ENCODE data around the gene GSG1L. TPM values are rescaled to one million over a fixed set of nuclear protein-coding genes. Genes with fewer than 3 reads are reported as not detected.

GSG1L gene
- total RNA-seq, 1 donor = under 0.01 TPM

- no peaks in the 10 kb centered on the region for H3K4me1 ChIP-seq (ENCODE audit: insufficient read depth, low read length)
- H3K4me3 ChIP-seq (ENCODE audit: low read length) = no peak overlapping the region
- no peaks in the 10 kb centered on the region for H3K9me3 ChIP-seq (ENCODE audit: low read depth, low read length)
- H3K27me3 ChIP-seq (ENCODE audit: insufficient read depth, low read length) = peaks cover 7% of the 10 kb centered on the region
These were observed 143.1 kb downstream of the GSG1L start for GRCh38 chr16:27920391-27920891.

GRCh38 chr16:27918755-27919154, 144.8 kb downstream of the GSG1L start:
- no peaks in the 10 kb centered on the region for H3K9me3 ChIP-seq (ENCODE audit: low read depth, low read length)
- peaks cover 7% of the 10 kb centered on the region for H3K27me3 ChIP-seq (ENCODE audit: insufficient read depth, low read length)
- no peak overlapping the region for H3K4me3 ChIP-seq (ENCODE audit: low read length)
- H3K4me1 ChIP-seq (ENCODE audit: insufficient read depth, low read length) = no peaks in the 10 kb centered on the region

GRCh38 chr16:27917949-27918348, 145.6 kb downstream of the GSG1L start:
- no peaks in the 10 kb centered on the region for H3K4me1 ChIP-seq (ENCODE audit: insufficient read depth, low read length)
- no peaks in the 10 kb centered on the region for H3K9me3 ChIP-seq (ENCODE audit: low read depth, low read length)
- peaks cover 7% of the 10 kb centered on the region for H3K27me3 ChIP-seq (ENCODE audit: insufficient read depth, low read length)
- H3K4me3 ChIP-seq (ENCODE audit: low read length) = no peak overlapping the region

DNA sequence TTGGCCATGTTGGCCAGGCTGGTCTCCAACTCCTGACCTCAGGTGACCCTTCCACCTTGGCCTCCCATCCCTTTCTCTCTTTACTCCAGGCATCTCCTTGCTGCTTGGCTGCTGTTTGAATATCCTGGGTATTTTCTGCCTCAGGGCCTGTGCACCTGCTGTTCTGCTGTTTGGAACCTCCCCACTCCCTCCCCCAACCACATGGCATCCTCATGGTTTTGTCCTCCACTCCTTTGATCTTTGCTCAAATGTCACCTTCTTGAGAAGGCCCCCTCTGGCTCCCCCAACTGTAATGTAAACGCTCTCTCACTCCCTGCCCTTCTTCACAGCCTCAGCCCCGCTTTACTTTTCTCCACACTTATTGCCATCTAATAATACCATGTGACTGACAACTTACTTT, 152.0 kb downstream of the GSG1L start:
- no peaks in the 10 kb centered on the region for H3K9me3 ChIP-seq (ENCODE audit: low read depth, low read length)
- no peak overlapping the region for H3K4me3 ChIP-seq (ENCODE audit: low read length)
- no peaks in the 10 kb centered on the region for H3K4me1 ChIP-seq (ENCODE audit: insufficient read depth, low read length)
- no peaks in the 10 kb centered on the region for H3K27me3 ChIP-seq (ENCODE audit: insufficient read depth, low read length)

DNA sequence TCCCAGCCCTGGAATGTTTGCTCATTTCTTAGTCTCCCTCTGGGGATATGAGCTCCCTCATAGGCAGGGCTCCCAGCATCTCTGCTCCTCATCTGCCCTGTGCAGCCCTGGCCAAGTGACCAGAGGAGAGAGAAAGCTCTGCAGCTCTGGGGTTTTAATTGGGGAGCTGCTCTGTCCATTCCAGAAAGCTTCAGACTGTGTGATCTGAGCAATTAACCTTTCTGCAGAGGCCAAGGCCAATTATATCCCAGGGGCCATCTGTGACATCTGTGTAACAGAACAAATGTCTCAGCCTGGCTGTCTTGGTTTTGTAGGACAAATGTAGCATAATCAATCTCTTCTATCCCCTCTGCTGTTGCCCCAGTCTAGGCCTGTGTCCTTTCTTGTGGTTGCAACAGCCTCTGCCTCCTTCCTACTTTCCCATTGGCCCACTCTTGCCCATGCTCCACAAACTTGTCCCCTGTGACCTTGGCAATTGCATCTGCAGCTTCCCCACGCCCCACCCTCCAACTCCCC, 156.0 kb downstream of the GSG1L start:
- Histone ChIP-seq H3K27me3 (ENCODE audit: insufficient read depth, low read length) (no peaks in the 10 kb centered on the region), H3K4me1 (ENCODE audit: insufficient read depth, low read length) (no peaks in the 10 kb centered on the region), H3K4me3 (ENCODE audit: low read length) (no peak overlapping the region), H3K9me3 (ENCODE audit: low read depth, low read length) (no peaks in the 10 kb centered on the region)

- Histone ChIP-seq H3K4me3 (ENCODE audit: low read length) (no peak overlapping the region), H3K27me3 (ENCODE audit: insufficient read depth, low read length) (no peaks in the 10 kb centered on the region), H3K9me3 (ENCODE audit: low read depth, low read length) (no peaks in the 10 kb centered on the region), H3K4me1 (ENCODE audit: insufficient read depth, low read length) (no peaks in the 10 kb centered on the region)
These were observed 156.6 kb downstream of the GSG1L start for GRCh38 chr16:27906883-27907282.

- no peak overlapping the region for H3K4me3 ChIP-seq (ENCODE audit: low read length)
These were observed 160.4 kb downstream of the GSG1L start for GRCh38 chr16:27903046-27903655.

DNA sequence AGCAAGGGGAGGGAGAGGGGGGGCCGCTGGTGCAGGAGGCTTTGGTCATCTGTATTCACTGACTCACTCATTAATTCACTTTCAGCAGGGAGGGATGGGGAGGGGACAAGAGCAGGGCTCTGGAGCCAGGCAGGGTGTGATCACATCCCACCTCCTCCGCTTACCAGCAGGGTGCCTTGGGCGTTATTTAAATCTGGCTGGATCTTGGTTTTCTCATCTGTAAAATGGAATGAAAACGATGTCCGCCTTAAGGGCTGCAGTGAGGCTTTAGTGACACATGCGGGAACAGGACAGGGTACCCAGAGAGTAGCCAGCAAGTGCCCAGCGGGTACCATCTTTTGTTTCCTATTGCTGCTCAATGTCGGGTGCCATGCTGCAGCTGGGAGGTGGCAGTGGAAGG, 161.0 kb downstream of the GSG1L start:
- Histone ChIP-seq H3K4me3 (ENCODE audit: low read length) (no peak overlapping the region), H3K4me1 (ENCODE audit: insufficient read depth, low read length) (no peaks in the 10 kb centered on the region), H3K9me3 (ENCODE audit: low read depth, low read length) (no peaks in the 10 kb centered on the region), H3K27me3 (ENCODE audit: insufficient read depth, low read length) (no peaks in the 10 kb centered on the region)

More at GRCh38 chr16:27903046-27903655, 160.4 kb downstream of the GSG1L start:
- H3K4me1 ChIP-seq (ENCODE audit: insufficient read depth, low read length) = no peaks in the 10 kb centered on the region
- no peaks in the 10 kb centered on the region for H3K9me3 ChIP-seq (ENCODE audit: low read depth, low read length)
- H3K27me3 ChIP-seq (ENCODE audit: insufficient read depth, low read length) = no peaks in the 10 kb centered on the region

DNA sequence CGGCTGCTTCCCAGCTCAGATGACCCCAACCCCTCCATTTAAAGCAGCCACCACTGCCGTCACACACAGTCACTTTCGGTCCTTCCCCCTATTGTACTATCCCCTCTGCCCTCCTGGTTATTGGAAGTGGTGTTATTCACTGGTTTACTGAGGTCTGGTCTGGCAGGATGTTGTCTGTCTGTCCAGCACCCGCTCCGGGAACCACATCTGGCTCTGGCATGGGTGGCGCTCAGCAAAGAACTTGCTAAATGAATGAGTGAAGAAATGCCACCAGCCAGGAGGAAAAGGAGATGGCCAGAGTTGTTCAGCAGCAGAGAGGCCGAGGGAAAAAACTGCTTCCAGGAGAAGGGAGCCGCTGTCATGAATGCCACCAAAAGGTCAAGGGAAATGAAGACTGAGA, 161.6 kb downstream of the GSG1L start:
- no peaks in the 10 kb centered on the region for H3K27me3 ChIP-seq (ENCODE audit: insufficient read depth, low read length)
- no peak overlapping the region for H3K4me3 ChIP-seq (ENCODE audit: low read length)
- no peaks in the 10 kb centered on the region for H3K4me1 ChIP-seq (ENCODE audit: insufficient read depth, low read length)
- no peaks in the 10 kb centered on the region for H3K9me3 ChIP-seq (ENCODE audit: low read depth, low read length)

GRCh38 chr16:27899736-27900135, 163.8 kb downstream of the GSG1L start:
- Histone ChIP-seq H3K27me3 (ENCODE audit: insufficient read depth, low read length) (no peaks in the 10 kb centered on the region), H3K4me3 (ENCODE audit: low read length) (no peak overlapping the region), H3K4me1 (ENCODE audit: insufficient read depth, low read length) (no peaks in the 10 kb centered on the region), H3K9me3 (ENCODE audit: low read depth, low read length) (no peaks in the 10 kb centered on the region)

DNA sequence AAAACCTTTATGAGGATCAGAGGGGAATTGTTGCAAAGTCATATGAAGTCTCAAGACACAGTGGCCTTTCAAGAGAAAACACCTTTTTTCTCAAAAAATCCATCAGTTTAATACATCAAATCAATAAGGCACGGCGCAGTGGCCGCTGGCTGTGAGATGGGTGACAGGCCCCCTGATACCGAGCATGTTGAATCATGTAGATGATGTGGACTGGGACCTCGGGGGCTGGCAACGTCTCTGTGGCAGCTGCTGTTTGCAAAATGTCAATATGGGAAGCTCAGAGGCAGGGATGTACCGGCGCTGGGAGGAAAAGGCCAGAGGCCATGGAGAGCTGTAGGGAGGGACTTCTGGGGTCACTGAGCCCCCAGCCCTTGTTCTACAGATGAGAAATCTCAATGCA, 169.1 kb downstream of the GSG1L start:
- Histone ChIP-seq H3K9me3 (ENCODE audit: low read depth, low read length) (no peaks in the 10 kb centered on the region), H3K4me3 (ENCODE audit: low read length) (no peak overlapping the region), H3K4me1 (ENCODE audit: insufficient read depth, low read length) (no peaks in the 10 kb centered on the region), H3K27me3 (ENCODE audit: insufficient read depth, low read length) (no peaks in the 10 kb centered on the region)

DNA sequence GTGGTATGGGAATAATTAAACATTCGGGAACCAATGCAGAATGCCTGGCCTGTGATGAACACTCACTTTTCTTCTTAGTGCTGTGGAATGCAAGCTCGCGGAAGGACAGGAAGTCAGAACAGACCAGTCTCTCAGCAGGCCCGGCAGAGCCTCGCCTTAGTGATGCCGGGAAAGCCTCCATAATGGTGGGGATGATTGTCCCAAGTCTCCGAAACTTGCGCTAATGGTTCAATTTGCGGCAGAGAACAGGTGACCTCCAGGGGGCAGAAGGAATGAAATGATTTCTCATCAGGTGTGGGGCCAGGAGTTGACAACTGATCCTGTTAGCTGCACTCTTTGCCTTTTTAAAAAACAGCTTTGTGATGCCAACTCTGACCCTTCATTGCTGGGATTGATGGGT, 170.6 kb downstream of the GSG1L start:
- Histone ChIP-seq H3K27me3 (ENCODE audit: insufficient read depth, low read length) (no peaks in the 10 kb centered on the region), H3K9me3 (ENCODE audit: low read depth, low read length) (no peaks in the 10 kb centered on the region), H3K4me1 (ENCODE audit: insufficient read depth, low read length) (no peaks in the 10 kb centered on the region), H3K4me3 (ENCODE audit: low read length) (no peak overlapping the region)

DNA sequence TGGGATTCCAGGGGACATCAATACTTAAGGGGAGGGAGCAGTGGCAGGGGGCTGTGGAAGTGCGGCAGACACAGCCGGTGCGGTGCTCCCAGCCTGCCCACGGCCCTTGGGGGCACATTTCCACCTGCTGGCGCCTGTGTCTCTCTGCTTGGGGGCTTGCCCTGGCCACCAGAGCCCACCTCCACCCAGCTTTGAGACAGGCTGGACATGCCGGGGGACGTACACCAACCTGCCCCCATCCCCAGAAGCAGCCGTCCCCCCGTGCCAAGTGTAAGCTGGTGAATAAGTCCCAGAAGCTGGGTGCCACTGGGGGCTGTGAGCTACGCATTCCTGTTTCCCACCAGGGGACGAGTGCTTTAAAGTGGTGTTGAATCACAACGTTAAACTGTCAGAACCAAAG, 172.6 kb downstream of the GSG1L start:
- no peaks in the 10 kb centered on the region for H3K27me3 ChIP-seq (ENCODE audit: insufficient read depth, low read length)
- no peaks in the 10 kb centered on the region for H3K4me1 ChIP-seq (ENCODE audit: insufficient read depth, low read length)
- H3K9me3 ChIP-seq (ENCODE audit: low read depth, low read length) = no peaks in the 10 kb centered on the region
- no peak overlapping the region for H3K4me3 ChIP-seq (ENCODE audit: low read length)

- Histone ChIP-seq H3K4me1 (ENCODE audit: insufficient read depth, low read length) (no peaks in the 10 kb centered on the region), H3K9me3 (ENCODE audit: low read depth, low read length) (no peaks in the 10 kb centered on the region), H3K4me3 (ENCODE audit: low read length) (no peak overlapping the region), H3K27me3 (ENCODE audit: insufficient read depth, low read length) (no peaks in the 10 kb centered on the region)
These were observed 173.5 kb downstream of the GSG1L start for GRCh38 chr16:27890006-27890405.

- Histone ChIP-seq H3K9me3 (ENCODE audit: low read depth, low read length) (no peaks in the 10 kb centered on the region), H3K4me3 (ENCODE audit: low read length) (no peak overlapping the region), H3K27me3 (ENCODE audit: insufficient read depth, low read length) (no peaks in the 10 kb centered on the region), H3K4me1 (ENCODE audit: insufficient read depth, low read length) (no peaks in the 10 kb centered on the region)
These were observed 179.9 kb downstream of the GSG1L start for GRCh38 chr16:27883576-27883975.

DNA sequence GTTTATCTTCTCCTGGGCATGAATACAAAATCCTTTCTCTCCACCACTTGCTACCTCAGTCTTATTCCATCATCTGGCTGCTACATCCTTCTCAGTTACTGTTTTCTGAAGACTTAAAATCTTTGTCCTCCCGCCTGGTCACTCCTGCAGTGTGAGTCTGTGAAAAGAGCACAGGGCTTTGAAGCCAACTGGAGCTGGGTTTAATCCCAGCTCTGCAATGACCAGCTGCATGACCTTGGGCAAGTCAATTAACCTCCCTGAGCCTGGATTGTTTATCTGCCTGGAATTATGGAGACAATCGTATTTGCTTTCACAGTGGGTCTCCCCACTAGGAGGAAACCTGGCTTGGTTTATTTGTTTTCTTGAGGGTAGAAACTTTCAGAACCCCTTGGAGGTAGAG, 183.2 kb downstream of the GSG1L start:
- Histone ChIP-seq H3K9me3 (ENCODE audit: low read depth, low read length) (no peaks in the 10 kb centered on the region), H3K4me3 (ENCODE audit: low read length) (no peak overlapping the region), H3K4me1 (ENCODE audit: insufficient read depth, low read length) (no peaks in the 10 kb centered on the region), H3K27me3 (ENCODE audit: insufficient read depth, low read length) (no peaks in the 10 kb centered on the region)
